Measurements from ENCODE around the gene RASAL1.

Gene RASAL1

DNA sequence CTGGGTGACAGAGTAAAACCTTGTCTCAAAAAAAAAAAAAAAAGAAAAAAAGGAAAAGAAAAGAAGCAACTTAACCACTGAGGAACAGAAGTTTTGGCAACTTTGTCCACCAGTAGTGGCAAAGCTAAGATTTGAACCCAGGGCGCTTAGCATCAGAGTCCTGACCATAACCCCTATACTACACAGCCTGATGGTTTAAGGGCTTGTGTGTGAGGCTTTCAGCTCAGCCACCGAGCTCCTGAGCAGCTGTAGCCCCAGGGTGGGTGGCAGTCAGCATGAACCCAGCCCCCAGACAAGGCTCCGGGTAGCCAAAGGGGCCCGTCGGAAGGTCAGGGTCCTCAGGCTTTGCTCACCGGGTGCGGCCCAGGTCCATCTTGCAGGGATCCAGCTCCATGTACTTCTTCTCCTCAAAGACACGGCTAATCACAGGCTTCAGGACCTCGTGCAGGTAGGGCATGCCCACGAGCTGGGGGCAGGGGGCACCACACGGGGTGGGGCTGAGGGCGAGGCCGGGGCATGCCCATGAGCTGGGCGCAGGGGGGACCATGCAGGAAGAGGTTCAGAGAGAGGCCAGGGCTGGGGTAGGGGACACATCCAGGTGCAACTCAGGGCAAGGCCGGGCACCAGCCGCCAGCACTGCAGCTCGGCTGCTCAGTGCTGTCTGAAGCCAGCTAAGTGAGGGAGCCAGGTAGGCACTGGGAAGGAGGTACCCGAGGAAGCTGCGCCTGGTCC lies 20.9 kb downstream of the RASAL1 start:
- TF ChIP-seq POLR2AphosphoS5 (IDR thresholded peaks at IDR 0.05; ENCODE audit: low read depth, low read length): no peak
- no peak for TF ChIP-seq FOXP2 (optimal IDR thresholded peaks at IDR 0.05; ENCODE audit: borderline replicate concordance, extremely low read depth, extremely low read length, insufficient read depth)
- no peak for TF ChIP-seq TAF1 (IDR thresholded peaks at IDR 0.05; ENCODE audit: borderline replicate concordance, insufficient read depth, low read length)
- TF ChIP-seq, protein P1, sequence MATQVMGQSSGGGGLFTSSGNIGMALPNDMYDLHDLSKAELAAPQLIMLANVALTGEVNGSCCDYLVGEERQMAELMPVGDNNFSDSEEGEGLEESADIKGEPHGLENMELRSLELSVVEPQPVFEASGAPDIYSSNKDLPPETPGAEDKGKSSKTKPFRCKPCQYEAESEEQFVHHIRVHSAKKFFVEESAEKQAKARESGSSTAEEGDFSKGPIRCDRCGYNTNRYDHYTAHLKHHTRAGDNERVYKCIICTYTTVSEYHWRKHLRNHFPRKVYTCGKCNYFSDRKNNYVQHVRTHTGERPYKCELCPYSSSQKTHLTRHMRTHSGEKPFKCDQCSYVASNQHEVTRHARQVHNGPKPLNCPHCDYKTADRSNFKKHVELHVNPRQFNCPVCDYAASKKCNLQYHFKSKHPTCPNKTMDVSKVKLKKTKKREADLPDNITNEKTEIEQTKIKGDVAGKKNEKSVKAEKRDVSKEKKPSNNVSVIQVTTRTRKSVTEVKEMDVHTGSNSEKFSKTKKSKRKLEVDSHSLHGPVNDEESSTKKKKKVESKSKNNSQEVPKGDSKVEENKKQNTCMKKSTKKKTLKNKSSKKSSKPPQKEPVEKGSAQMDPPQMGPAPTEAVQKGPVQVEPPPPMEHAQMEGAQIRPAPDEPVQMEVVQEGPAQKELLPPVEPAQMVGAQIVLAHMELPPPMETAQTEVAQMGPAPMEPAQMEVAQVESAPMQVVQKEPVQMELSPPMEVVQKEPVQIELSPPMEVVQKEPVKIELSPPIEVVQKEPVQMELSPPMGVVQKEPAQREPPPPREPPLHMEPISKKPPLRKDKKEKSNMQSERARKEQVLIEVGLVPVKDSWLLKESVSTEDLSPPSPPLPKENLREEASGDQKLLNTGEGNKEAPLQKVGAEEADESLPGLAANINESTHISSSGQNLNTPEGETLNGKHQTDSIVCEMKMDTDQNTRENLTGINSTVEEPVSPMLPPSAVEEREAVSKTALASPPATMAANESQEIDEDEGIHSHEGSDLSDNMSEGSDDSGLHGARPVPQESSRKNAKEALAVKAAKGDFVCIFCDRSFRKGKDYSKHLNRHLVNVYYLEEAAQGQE (IDR thresholded peaks at IDR 0.05; ENCODE audit: insufficient read depth in 1 of 2, low read depth in 2 of 2, low read length in 2 of 2): no peak
- TF ChIP-seq SIN3A (IDR thresholded peaks at IDR 0.05; ENCODE audit: borderline replicate concordance, insufficient read depth, low read length): no peak

DNA sequence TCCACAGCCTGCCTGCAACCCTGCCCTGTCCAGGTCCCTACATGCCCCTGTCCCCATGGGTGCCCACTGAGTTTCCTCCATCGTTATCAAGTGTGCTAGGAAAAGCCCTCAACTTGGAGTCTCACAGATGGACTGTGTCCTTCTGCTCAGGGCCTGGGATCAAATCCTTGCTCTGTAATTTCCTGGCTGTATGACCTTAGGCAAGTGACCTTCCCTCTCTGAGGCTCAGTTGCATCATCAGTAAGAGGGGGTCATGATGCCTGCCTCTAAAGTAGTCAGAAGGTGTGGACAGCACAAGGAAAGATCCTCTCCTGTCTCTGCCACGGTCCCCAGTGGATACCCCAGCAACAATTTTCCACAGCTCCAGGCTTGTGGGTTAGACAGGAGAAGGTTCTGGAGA lies 22.2 kb downstream of the RASAL1 start:
- no peak for TF ChIP-seq POLR2AphosphoS5 (IDR thresholded peaks at IDR 0.05; ENCODE audit: low read depth, low read length)
- TF ChIP-seq, protein P1 (IDR thresholded peaks at IDR 0.05; ENCODE audit: insufficient read depth in 1 of 2, low read depth in 2 of 2, low read length in 2 of 2): no peak
- no peak for TF ChIP-seq FOXP2 (optimal IDR thresholded peaks at IDR 0.05; ENCODE audit: borderline replicate concordance, extremely low read depth, extremely low read length, insufficient read depth)
- TF ChIP-seq SIN3A (IDR thresholded peaks at IDR 0.05; ENCODE audit: borderline replicate concordance, insufficient read depth, low read length): no peak
- TF ChIP-seq TAF1 (IDR thresholded peaks at IDR 0.05; ENCODE audit: borderline replicate concordance, insufficient read depth, low read length): no peak

GRCh38 chr12:113112043-113112899 lies 23.3 kb downstream of the RASAL1 start:
- TF ChIP-seq FOXP2 (optimal IDR thresholded peaks at IDR 0.05; ENCODE audit: borderline replicate concordance, extremely low read depth, extremely low read length, insufficient read depth) (no peak), POLR2AphosphoS5 (IDR thresholded peaks at IDR 0.05; ENCODE audit: low read depth, low read length) (no peak), TAF1 (IDR thresholded peaks at IDR 0.05; ENCODE audit: borderline replicate concordance, insufficient read depth, low read length) (no peak), SIN3A (IDR thresholded peaks at IDR 0.05; ENCODE audit: borderline replicate concordance, insufficient read depth, low read length) (no peak)
- TF ChIP-seq, protein P1 (IDR thresholded peaks at IDR 0.05; ENCODE audit: insufficient read depth in 1 of 2, low read depth in 2 of 2, low read length in 2 of 2): no peak

DNA sequence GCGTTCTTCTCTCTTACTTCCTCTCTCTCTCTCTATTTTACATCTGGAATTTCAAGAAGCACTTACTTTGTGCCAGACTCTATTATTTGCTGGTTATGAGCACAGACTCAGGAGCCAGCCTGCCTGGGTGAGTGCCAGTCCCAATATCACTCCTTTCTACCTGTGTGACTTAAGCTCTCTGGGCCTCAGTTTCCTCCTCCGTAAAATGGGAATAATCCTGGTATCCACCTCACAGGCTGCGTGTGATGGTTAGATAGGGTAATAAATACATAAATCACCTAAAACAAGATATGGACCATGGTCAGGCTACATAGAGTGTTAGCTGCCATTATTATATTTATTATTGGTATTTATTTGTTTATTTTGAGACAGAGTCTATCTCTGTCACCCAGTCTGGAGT lies 24.3 kb downstream of the RASAL1 start:
- TF ChIP-seq, protein P1 (IDR thresholded peaks at IDR 0.05; ENCODE audit: insufficient read depth in 1 of 2, low read depth in 2 of 2, low read length in 2 of 2): no peak
- no peak for TF ChIP-seq POLR2AphosphoS5 (IDR thresholded peaks at IDR 0.05; ENCODE audit: low read depth, low read length)
- no peak for TF ChIP-seq TAF1 (IDR thresholded peaks at IDR 0.05; ENCODE audit: borderline replicate concordance, insufficient read depth, low read length)
- no peak for TF ChIP-seq SIN3A (IDR thresholded peaks at IDR 0.05; ENCODE audit: borderline replicate concordance, insufficient read depth, low read length)
- TF ChIP-seq FOXP2 (optimal IDR thresholded peaks at IDR 0.05; ENCODE audit: borderline replicate concordance, extremely low read depth, extremely low read length, insufficient read depth): no peak

Data from PFSK-1 (cell line).